GM12872 (cell line): Measurements from ENCODE around the gene IGSF9B.

Source experiments
- TF ChIP-seq, protein P1 (sequence below): IDR thresholded peaks from 3 replicates; pipeline ENCODE4 v1.5.1; 2011; ENCODE audit warnings: low read depth, mild to moderate bottlenecking, low read length, moderate library complexity; ENCODE audit not compliant: insufficient read depth

IGSF9B gene

DNA sequence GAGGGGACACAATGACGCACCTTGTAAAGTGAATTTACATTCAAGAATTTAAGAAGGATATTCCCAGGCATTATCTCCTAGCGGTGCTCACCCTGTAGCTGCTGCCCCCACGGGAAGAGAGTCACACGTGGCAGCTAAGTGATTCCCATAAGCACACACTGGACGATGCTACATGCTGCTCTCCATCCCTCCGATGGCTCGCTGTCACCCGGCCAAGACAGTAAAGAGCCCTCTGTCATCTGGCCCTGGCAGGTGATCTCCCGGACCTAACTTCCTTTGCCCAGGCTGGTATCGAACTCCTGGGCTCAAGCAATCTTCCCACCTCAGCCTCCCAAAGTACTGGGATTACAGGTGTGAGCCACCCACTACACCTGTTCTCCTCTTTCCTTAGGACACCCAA is 39.9 kb upstream of the IGSF9B start:
- TF ChIP-seq, protein P1, sequence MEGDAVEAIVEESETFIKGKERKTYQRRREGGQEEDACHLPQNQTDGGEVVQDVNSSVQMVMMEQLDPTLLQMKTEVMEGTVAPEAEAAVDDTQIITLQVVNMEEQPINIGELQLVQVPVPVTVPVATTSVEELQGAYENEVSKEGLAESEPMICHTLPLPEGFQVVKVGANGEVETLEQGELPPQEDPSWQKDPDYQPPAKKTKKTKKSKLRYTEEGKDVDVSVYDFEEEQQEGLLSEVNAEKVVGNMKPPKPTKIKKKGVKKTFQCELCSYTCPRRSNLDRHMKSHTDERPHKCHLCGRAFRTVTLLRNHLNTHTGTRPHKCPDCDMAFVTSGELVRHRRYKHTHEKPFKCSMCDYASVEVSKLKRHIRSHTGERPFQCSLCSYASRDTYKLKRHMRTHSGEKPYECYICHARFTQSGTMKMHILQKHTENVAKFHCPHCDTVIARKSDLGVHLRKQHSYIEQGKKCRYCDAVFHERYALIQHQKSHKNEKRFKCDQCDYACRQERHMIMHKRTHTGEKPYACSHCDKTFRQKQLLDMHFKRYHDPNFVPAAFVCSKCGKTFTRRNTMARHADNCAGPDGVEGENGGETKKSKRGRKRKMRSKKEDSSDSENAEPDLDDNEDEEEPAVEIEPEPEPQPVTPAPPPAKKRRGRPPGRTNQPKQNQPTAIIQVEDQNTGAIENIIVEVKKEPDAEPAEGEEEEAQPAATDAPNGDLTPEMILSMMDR = no peak

DNA sequence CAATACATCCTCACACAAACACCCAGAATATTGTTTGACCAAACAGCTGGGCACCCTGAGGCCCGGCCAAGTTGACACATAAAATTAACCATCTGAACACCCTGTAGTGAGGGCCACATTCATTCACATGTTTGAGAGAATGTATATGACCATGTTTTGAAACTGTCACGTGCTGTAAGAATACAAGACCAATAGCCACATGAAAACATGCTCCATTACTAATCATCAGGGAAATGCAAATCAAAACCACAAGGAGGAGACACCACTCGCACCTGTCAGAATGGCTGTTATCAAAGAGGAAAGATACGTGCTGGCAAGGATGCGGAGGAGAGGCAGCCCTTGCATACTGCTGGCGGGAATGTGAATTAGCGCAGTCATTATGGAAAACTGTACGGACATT is 38.3 kb upstream of the IGSF9B start:
- TF ChIP-seq, protein P1 = no peak

DNA sequence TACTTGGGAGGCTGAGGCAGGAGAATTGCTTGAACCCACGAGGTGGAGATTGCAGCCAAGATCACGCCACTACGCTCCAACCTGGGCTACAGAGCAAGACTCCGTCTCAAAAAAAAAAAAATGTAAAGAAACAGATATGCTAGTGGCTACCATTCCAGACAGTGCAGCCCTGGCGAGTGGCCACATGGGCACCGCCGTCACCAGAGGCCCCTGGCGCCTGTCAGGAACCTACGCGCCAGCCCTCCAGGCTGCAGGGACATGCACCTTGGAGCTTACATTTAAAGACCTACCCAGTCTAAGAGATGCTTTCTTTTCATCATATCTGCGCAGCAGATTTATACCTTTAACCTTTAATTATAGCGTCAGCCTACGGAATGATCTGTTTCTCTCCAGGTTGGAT is 37.2 kb upstream of the IGSF9B start:
- TF ChIP-seq, protein P1 = no peak

DNA sequence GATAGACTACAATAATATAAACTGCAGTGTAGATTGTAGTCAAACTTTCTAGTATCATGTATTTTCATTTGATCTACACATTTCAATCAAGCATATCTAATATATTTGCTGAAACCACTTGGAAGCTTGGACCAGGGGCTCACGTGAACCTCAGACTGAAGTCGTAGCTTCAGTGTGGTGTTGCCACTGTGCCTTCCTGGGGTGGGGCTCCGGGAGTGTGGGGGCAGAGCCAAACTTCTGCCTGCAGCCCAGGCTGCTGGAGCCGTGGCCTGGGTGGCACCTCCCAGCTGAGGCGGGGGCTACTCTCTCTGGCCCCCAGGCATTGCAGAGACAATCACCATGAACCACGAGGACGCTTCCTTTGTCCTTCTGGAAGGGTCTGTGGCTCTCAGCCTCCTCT is 36.3 kb upstream of the IGSF9B start:
- TF ChIP-seq, protein P1 = no peak

DNA sequence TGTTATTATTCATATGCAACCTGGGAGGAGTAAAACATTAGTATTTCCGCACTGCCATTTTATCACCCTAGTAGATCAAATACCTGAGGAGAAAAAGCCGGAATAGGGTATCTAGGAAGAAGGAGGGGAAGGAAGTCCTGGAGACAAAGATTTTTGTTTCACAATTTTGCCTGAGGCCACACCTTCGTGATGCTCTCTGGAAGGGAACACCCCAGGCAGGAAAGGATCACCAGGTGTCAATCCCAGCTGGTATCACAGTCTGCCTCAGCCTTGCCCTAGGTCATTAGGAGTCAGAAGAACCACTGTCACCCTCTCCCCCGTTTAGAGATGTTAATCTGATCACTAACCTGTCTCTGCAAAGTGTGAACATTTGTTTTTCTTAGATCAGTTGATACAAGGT is 35.4 kb upstream of the IGSF9B start:
- TF ChIP-seq, protein P1 = no peak

DNA sequence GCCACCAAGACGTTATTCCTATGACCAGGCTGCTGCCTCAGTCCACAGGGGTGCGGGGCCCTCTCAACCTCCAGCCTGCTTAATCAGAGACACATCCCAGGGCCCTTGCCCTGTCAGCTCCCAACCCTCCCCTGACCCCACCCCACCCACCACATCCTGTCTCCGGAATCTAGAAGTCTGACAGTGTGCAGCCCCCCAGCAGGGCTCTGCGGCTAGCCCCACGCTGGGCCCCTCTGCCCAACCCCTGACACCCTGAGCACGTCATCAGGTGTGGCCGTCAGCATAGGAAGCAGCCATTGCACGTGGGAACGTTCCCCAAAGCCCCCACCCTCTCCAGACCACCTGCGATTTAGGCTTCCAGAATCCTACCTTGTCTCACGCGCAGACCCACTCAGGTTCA is 34.3 kb upstream of the IGSF9B start:
- TF ChIP-seq, protein P1 = no peak

DNA sequence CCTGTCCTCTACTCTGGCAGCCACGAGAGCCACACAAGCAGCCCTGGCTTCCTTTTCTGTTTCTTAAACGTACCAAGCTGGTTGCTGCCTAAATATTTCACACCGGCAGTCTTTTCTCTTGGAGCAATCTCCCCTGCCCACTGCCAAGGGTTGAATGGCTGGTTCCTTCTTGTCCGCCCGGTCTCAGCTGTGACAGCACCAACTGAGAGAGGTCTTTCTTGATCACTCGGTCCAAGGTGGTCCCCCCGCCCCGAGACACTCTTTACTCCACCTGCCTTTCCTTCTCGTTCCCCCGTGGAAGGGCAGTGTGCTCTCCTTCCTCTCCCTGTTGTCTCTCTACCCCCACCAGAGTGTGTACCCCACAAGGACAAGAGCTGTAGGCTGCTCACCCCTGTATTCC is 33.7 kb upstream of the IGSF9B start:
- TF ChIP-seq, protein P1 = no peak
